GM19099 (cell line): ENCODE data around the gene GAA.

ENCODE experiments used
- POLR2A ChIP-seq: IDR thresholded peaks from 3 replicates; pipeline ENCODE4 v1.6.1; 2011; ENCODE audit warnings: low read depth; ENCODE audit not compliant: insufficient read length; ENCODE audit errors: extremely low read depth

The GAA gene

DNA sequence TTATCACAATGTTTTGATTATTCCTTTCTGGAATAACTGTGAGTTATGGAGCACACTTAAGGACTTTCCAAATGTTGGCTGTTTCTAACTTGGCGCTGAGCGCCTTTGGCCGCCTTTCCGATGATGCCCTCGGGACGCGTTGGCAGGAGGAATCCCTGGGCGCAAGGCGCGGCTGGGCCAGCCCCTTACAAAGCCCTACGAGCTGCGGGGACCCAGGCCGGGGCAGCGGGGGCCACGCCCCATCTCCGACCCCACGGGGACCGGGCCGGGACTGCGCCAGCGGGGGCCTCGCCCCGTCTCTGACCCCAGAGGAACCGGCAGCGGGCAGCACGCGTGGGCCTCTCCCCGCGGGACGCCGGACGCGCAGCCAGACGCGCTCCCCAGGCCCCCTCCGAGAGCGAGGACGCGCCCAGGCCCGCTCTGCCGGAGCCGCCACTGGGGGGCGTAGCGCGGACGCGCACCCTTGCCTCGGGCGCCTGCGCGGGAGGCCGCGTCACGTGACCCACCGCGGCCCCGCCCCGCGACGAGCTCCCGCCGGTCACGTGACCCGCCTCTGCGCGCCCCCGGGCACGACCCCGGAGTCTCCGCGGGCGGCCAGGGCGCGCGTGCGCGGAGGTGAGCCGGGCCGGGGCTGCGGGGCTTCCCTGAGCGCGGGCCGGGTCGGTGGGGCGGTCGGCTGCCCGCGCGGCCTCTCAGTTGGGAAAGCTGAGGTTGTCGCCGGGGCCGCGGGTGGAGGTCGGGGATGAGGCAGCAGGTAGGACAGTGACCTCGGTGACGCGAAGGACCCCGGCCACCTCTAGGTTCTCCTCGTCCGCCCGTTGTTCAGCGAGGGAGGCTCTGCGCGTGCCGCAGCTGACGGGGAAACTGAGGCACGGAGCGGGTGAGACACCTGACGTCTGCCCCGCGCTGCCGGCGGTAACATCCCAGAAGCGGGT, at the start of gene GAA:
TSS of gene GAA (plus strand) at position 571 of the 935 bp plus-strand sequence. CDS start 3,006 bp downstream, outside the sequence.
- peak; percentile 85 for TF ChIP-seq POLR2A

DNA sequence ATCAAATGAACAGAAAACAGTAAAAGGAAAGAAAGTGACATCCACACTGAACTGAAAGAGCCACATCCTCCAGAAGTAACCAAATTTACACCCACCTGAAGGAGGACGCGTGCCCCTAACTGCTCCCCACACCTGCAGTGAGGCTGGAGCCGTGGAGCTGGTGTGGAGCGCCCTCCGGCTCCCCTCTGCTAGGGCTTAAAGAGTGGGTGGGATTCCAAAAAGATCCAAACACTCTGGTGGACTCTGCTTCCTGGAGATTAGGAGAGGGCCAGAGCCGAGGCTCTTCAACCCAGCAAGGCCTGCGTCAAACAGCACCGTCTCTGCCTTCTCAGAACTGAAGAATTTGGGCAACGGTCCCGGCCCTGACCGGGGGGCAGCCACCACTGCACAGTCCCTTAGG, 49.7 kb upstream of the GAA start:
- TF ChIP-seq POLR2A = no peak

DNA sequence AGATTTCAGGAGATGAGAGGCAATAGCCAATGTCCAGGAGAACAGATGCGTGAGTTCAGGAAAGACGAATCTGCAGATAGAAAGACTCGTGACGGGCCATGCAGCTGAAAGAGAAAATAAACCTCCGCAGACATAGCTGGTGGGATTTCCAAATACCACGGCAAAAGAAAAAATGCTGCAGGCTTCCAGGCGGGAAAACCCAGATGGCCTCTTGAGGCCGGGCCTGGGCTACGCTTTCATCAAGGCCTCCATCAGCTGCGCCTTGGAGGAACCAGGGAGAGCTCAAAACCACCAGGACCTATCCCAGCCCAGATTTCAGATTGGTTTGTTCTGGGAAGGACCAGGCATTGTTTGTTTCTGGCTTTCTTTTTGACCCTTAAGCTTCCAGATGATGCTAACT, 48.3 kb upstream of the GAA start:
- TF ChIP-seq POLR2A = no peak

DNA sequence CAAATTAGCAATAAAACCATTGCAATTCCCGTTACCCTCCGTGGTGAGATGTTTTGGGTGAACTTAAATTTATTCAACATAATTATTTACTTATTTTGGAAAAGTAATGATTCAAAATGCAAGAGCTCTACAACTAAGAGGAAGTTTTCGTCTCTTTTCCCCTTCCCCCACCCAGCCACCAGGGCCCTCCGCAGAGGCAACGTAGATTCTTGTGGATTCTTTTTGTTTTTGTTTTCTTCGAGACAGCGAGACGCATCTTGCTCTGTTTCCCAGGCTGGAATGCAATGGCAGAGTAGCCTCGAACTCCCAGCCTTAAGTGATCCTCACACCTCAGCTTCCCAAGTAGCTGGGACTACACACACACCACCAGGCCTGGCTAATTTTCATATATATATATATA, 45.8 kb upstream of the GAA start:
- no peak for TF ChIP-seq POLR2A

DNA sequence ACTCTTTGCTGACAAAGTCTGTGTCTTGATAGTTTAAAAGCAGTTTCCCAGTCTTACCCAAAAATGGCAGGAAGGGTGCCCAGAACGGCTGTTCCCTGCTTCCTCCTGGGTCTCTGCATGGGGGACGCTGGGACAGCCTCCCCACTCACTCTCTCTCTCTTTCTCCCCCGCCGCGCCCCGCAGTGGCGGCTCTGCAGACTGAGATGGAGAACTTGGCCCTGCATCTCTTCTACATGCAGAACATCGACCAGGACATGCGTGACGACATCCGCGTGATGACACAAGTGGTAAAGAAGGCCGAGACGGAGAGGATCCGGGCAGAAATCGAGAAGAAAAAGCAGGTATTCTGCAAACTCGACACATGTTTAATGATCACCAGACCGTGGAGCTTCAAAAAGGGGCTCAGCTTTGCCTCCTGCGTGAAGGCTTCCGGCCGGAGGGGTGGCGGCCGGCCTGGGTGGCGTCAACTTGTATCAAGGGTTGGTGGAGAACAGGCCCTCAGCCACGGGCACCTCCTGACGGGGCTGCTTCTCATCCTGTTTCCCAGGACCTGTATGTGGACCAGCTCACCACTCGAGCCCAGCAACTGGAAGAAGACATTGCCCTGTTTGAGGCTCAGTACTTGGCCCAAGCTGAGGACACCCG, 42.9 kb upstream of the GAA start:
- no peak for TF ChIP-seq POLR2A

DNA sequence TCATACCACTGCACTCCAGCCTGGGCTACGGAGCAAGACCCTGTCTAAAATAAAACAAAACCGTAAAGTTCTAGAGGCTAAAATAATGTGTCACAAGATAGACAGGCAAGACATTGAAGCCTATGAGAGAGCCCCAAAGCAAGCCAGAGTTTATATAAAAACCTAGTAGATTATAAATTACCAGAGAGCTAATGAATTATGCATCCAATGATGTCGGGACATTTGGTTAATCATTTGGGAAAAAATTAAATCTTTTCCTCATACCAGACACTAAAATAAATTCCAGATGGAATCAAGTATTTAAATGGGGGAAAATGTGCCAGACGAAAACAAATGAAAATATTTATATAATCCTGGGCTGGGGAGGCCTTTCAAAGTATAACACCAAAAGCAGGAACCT, 40.7 kb upstream of the GAA start:
- TF ChIP-seq POLR2A = no peak

DNA sequence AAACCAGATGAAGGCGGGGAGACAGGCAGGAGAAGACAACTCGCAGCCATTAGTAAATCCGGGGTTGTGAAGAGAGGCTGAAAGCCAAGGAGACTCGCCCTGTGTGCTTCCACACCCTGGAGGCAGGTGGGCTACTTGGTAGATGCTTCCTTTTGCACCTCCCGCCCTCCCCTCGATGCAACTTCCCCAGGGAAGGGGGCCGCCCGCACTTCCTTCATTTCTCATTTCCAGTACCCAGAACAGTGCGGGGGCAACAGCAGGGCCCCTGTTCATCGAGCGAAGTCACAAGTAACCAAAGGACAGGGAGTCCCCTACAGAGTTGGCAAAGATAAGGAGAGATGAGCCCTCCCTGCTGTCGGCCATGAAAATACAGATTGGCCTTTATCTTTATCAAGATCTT, 40.0 kb upstream of the GAA start:
- TF ChIP-seq POLR2A = no peak

DNA sequence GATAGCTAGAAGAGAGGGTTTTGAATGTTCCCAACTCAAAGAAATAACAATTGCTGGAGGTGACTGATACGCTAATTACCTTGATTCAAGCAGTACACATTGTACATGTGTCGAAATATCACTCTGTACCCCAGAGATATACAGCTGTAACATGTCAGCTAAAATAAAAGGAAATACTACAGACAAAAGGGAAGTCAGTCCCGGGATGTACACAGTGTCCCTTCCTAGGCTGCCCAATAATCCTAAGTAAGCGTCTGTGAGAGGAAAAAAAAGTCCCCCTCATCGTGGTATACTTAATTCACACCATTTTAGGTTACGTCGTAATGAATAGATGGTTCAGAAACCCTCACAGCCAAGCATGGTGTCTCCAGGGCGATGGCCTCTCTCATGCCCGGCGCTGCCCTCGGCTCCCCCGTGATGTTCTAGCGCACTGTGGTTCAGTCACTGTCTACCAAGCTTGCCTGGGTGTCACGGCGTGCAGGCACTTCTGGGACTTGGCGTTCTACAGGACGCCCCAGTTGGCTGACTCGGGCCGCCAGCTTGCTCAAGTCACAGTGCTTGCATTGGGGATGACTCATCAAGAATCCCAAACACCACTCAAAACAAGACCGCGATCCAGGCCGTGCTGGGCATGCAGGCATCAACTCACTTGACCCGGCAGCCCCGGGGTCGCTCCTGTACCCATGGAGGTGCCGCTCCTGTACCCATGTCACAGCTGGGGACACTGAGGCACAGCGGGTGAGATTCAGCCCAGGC, 37.4 kb upstream of the GAA start:
- TF ChIP-seq POLR2A = no peak

DNA sequence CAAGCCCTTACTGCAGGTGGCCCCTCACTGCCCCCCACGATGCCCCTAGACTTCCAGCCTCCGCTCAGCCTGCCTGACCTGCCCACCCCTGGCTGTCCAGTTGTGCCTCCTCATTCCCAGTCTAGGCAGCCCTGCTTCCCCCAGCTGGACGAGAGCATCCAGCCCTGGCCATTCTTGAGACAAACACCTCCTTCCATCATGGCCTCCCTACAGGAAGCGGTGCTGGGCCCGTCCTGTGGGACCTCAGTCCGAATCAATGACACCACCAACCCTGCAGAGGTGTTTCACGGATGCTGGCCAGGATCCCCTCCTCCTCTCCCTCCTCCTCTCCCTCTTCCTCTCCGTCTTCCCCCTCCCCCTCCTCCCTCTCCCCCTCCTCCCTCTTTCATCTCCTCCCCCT, 36.7 kb upstream of the GAA start:
- TF ChIP-seq POLR2A = no peak

DNA sequence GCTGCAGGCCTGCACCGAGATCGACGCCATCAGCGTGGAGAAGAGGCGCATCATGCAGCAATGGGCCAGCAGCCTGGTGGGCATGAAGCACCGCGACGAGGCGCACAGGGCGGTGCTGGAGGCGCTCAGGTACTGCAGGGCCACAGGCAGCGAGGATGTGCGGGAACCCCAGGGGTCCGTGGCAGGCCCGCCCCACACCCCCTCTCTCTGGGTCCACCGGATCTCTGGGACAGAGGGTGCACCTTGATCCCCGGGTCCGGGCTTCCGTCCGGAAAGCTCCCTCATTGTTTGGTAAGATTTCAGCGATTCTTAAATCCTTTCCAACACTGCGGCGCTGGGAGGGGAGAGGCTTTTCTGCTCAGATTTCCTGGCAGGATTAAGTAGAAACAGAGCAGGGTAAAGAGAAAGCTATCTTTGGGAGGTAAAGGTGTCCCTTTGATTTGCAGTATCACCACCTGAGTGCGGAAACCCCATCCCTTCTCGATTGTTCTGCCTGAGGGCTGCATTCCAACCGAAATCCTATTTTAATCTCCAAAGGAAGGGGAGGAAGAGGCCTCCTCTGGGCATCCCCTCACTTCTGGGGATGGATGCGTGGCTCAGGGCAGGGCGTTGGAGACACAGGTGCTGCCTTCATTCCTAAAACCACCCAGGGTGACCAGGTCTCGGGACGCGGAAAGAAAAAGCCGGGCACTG, 35.8 kb upstream of the GAA start:
- TF ChIP-seq POLR2A = no peak

DNA sequence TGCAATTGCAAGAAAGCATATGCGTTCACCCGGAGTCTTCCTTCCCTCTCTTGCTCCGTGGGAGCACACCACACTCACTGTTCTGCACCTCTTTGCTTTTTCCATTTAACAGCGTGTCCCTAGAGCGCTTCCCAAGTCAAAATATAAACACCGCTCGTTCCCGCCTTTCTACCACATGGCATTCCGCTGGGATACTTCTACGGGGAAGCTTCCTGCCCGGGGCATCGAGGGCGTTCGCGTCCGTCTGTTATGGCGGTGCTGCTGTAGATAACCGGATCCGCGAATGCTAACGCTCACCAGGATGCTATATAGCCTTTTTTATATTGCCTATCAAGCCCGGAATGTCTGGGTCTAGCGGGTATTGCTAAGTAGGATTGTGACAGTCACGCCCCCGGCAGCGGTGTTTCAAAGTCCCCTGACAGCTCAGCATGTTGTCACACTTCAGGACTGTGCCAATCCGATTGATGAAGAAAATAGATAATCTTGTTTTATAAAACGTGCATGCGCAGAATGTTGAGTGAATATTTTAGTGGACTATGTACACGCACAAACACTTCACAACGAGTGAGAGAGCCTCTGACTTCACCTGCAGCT, 33.9 kb upstream of the GAA start:
- TF ChIP-seq POLR2A = no peak

DNA sequence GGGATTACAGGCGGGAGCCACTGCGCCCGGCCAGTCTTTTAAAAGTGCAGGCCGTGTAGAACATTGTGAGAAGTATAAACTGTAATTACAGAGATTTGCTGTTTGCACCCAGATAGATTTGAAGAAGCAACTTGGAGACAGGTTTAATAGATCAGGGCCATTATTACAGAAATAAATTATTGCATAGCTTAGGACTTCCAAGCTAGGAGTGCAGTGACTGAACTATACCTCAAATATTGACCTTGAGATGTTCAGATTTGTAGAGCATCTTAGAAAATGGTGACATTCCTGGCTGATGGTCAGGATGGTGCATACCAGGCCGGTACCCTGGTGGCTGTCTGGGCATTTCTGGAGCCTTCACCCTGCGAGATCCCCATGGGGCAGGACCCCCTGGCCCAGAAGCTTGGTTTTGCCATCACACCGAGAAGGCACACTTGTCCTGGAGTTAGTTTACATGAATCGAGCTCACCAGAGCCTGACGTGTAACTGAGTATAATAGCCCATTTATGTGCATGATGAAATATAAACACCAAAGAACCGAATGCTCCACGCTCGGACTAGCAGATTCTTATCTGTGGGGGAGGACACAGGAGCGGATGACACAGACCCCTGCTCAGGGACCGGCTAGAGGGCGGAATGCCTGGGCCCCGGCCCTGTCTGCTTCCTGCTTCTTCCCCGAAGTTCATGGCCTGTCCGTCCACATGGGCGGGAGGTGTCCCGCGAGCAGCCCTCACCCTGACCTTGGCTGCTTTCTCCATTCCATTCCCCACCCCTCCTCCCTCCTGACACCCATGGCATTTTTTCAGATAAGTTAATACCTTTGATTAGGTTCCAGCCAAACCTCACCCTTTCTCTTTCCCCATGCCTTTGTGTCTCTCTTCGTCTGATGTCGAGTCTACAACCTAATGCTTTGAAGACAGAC, 32.8 kb upstream of the GAA start:
- no peak for TF ChIP-seq POLR2A

DNA sequence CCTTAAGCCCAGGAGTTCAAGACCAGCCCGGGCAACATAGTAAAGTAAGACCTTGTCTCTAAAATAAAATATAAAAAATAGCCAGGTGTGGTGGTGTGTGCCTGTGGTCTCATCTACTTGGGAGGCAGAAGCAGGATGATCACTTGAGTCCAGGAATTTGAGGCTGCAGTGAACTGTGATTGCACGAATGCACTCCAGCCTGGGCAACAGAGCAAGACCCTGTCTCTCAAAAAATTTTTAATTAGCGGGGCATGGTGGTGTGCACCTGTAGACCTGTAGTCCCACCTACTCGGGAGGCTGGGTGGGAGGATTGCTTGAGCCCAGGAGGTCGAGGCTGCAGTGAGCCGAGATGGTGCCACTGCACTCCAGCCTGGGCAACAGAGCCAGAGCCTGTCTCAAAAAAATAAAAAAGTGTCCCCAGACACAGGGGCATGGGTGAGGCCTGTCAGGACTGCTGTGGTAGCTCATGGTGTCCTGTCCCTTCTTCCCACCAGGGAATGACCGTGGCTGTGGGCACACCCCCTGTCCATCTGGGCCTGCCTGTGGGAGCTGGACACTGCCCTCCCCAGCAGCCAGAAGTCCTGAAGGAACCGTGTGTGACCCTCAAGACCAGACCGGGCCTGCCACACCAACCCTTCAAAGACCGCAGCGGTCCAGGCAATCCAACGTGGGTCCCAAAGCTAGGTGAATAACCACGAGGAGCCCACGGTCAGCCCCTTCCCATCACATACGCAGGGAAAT, 30.8 kb upstream of the GAA start:
- TF ChIP-seq POLR2A = no peak

DNA sequence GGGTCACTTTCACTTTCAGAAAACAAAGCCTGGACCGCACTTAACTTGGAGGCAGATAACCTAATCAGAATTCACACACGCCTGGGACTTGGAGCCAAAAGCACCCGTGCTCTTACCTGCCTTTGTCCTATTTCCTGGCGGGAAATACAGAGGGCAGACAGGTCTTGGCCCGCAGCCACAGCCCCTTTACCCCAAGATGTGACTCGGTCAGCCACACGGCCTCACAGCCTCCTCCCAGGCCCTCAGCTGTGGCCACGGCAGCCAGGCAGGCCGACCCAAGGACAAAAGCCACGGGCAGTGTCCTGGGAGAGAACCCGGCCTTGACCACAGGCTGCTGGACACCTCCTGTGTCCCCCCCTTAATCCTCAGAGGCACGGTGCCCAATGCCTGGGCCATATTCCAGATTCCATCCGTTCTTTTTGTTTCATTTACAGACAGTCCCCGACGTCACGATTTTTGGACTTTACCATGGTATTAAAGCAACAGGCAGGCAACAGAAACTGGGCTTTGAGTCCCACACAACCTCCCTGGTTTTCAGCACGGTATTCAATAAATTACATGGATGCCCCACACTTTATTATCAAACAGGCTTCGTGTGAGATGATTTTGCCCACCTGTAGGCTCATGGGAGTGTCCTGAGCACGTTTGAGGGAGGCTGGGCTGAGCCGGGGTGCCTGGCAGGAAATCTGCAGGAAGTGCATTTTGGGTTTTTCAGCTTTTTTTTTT, 30.1 kb upstream of the GAA start:
- TF ChIP-seq POLR2A = no peak
